T-cell (primary cell): ENCODE results near the gene TMOD2. TPM values are rescaled to one million over a fixed set of nuclear protein-coding genes. Genes with fewer than 3 reads are reported as not detected.

Experiments used
- ATAC-seq, 4 experiments: fragments of 200-7000 bp in 3 of 4; fragments of 150-1000 bp in 1 of 4; cut with Tn5 transposase; replicated peaks in 1 of 4; 1 replicate in 3 of 4; 2 replicates in 1 of 4; pipeline ENCODE4 v1.10.0; 2021; ENCODE audit warnings: moderate library complexity in 3 of 4, mild to moderate bottlenecking in 2 of 4, moderate number of reproducible peaks in 1 of 4
- CTCF ChIA-PET, 2 donors: fragments of 300-600 bp; sonication (Branson Sonifier 250); formaldehyde crosslinking; loops; one replicate each; lab custom pipeline; 2022; ENCODE audit warnings: antibody characterized with exemption in 2 of 2; lab: Charles Lee
- POLR2A ChIA-PET, 2 donors: fragments of 300-600 bp; sonication (Branson Sonifier 250); formaldehyde crosslinking; loops; one replicate each; lab custom pipeline; 2022; ENCODE audit warnings: antibody characterized with exemption in 2 of 2; lab: Charles Lee
- DNase-seq, 35 experiments: peaks; one replicate each; pipeline versions ENCODE4 v3.0.0 to v3.0.0-alpha.2; 2013 to 2023
- H3K27ac ChIP-seq: one replicate; pipeline ENCODE4 v1.5.1; 2013; ENCODE audit warnings: low read length
- H3K27me3 ChIP-seq, 2 experiments: replicated peaks in 1 of 2; 1 replicate in 1 of 2; 2 replicates in 1 of 2; pipeline versions ENCODE4 v1.6.1 to v1.7.0; 2013; ENCODE audit warnings: low read length in 1 of 2, mixed read lengths in 1 of 2; ENCODE audit not compliant: control insufficient read depth in 2 of 2, insufficient read depth in 2 of 2; ENCODE audit errors: extremely low read depth in 1 of 2
- H3K36me3 ChIP-seq, 2 donors: 1 replicate in 1 of 2; 2 replicates in 1 of 2; pipeline versions ENCODE4 v1.6.1 to v1.7.0; 2013; ENCODE audit warnings: low read length in 1 of 2; ENCODE audit not compliant: control insufficient read depth in 2 of 2, insufficient read depth in 1 of 2; ENCODE audit errors: extremely low read depth in 1 of 2
- H3K4me1 ChIP-seq, 2 experiments: 1 replicate in 1 of 2; 2 replicates in 1 of 2; pipeline versions ENCODE4 v1.6.1 to v1.7.0; 2013; ENCODE audit warnings: low read length in 2 of 2, mixed read lengths in 1 of 2; ENCODE audit not compliant: insufficient read depth in 2 of 2, control insufficient read depth in 1 of 2; ENCODE audit errors: extremely low read depth in 1 of 2
- H3K4me3 ChIP-seq, 2 donors: 1 replicate in 1 of 2; 2 replicates in 1 of 2; pipeline versions ENCODE4 v1.5.1 to v1.7.0; 2013; ENCODE audit warnings: mild to moderate bottlenecking in 2 of 2, low read length in 1 of 2, moderate library complexity in 1 of 2; ENCODE audit not compliant: control insufficient read depth in 1 of 2; ENCODE audit errors: extremely low read depth in 1 of 2
- H3K9me3 ChIP-seq: 2 replicates; pipeline ENCODE4 v1.7.0; 2013
- H3K27ac Mint-ChIP-seq, 2 donors: one replicate each; pipeline ENCODE4 v1.8.0; 2020 to 2021; ENCODE audit warnings: mild to moderate bottlenecking in 2 of 2, mixed read lengths in 2 of 2
- H3K27me3 Mint-ChIP-seq, 2 donors: one replicate each; pipeline ENCODE4 v1.8.0; 2021 to 2022; ENCODE audit warnings: mixed read lengths in 2 of 2
- H3K36me3 Mint-ChIP-seq: one replicate; pipeline ENCODE4 v1.8.0; 2021; ENCODE audit warnings: mixed read lengths
- H3K4me1 Mint-ChIP-seq, 3 donors: one replicate each; pipeline ENCODE4 v1.8.0; 2020 to 2022; ENCODE audit warnings: mixed read lengths in 3 of 3, mild to moderate bottlenecking in 1 of 3
- H3K4me3 Mint-ChIP-seq, 3 donors: one replicate each; pipeline ENCODE4 v1.8.0; 2020 to 2022; ENCODE audit warnings: mild to moderate bottlenecking in 3 of 3, mixed read lengths in 3 of 3, moderate library complexity in 3 of 3
- H3K9me3 Mint-ChIP-seq, 3 donors: one replicate each; pipeline ENCODE4 v1.8.0; 2020 to 2022; ENCODE audit warnings: mixed read lengths in 3 of 3
- WGBS: methylation state at CpG from one replicate; pipeline ENCODE4 v1.1.5; 2013; ENCODE audit warnings: missing lambda C conversion rate; ENCODE audit not compliant: insufficient coverage; 5-methylcytosine and 5-hydroxymethylcytosine counted together
- total RNA-seq, 35 experiments: library from RNA in 6 of 35; stranded (reverse) in 6 of 35; fragments of 120-200 nt in 1 of 35; gene quantifications; one replicate each; pipeline versions ENCODE4 v1.2.1 to v1.2.4 and lab custom pipeline; 2013 to 2026

Gene TMOD2
- total RNA-seq (10 to 100 TPM; 10.9 to 17.2 (median 16.8) TPM), total RNA-seq (lab: John Stamatoyannopoulos, UW) (7.9 to 132 (median 26.8) reads per million in 29 experiments)
- total RNA-seq (2013), result 15.7 TPM

DNA sequence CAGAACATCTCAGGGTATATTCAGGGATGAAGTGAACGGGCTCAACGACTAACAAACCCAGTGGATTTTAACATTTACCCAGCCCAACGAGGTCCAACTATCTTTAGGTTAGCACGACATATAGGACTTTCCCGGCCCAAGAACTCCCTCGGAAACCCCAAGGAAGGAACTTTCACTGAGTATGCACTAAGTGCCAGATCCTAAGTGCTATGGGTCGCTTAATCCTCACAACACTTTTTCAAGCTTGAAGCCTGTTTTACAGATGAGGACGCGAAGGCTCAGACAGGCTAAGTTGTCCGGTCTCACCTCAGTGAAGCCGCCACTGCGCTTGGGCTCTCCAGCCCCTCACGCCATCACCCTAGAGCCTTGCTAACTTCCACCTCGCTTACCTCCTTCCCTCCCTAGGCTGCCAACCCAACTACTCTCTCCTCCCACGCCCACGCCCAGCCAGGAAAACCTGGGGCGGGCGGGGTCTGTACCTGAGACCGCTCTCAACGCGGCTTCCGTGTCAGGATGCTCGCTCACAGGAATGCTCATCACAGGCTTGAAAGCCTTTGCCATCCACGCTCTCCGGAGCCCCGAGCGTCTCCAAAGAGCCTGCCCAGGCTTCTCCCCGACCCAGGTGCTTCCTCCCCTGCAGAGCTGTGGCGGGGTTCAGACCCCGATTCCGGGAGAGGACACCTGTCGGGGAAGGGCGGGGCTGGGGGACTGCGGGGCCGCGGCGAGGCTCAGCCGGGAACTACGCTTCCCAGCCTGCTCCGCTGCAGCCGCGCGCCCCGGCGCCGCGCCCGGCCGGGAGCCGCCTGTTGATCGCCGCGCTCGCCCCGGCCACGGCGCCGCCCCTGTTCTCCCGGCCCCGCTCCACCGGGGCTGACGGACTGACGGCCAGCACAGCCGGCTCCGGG is at the start of gene TMOD2:
Gene TMOD2 (plus strand): TSS at position 806 of the 905 bp plus-strand sequence. CDS start 14,845 bp downstream, outside the sequence.
- CTCF ChIA-PET, result interaction anchor here in 1 of 2 donors (0.6 kb wide), 1 partner anchor 74 kb away, joined by 3 read pairs; no protein-coding TSS in a partner anchor
- H3K9me3 Mint-ChIP-seq, result no peaks in the 10 kb centered on the region
- 10% methylated on average over 61 of the region's 65 CpGs for WGBS
- peaks cover 0 to 4% of the 10 kb centered on the region in 2 donors for H3K27me3 Mint-ChIP-seq
- H3K4me3 Mint-ChIP-seq, result peak within 1 kb of the TSS; percentile 84 to 86 (median 84)
- Histone ChIP-seq H3K4me1 (peaks cover 14% of the 10 kb centered on the region in 2 experiments), H3K4me3 (peak within 1 kb of the TSS; percentile 54 to 77), H3K36me3 (no peaks in the 10 kb centered on the region), H3K27me3 (peaks cover 0 to 3% of the 10 kb centered on the region in 2 experiments), H3K27ac (no peak within 1 kb of the TSS), H3K9me3 (no peaks in the 10 kb centered on the region)
- ATAC-seq (peak; percentile 92 to 95 (median 94)), DNase-seq (peak in 25 of 35 experiments; percentile 15 to 65 (median 35))
- H3K4me1 Mint-ChIP-seq, result peaks cover 40 to 53% (median 44%) of the 10 kb centered on the region in 3 donors
- H3K36me3 Mint-ChIP-seq, result peaks cover 10% of the 10 kb centered on the region
- peak within 1 kb of the TSS; percentile 32 to 48 for H3K27ac Mint-ChIP-seq
- POLR2A ChIA-PET, result interaction anchor here in 1 of 2 donors (0.8 kb wide), 1 partner anchor 14 kb away, joined by 12 read pairs; no protein-coding TSS in a partner anchor

DNA sequence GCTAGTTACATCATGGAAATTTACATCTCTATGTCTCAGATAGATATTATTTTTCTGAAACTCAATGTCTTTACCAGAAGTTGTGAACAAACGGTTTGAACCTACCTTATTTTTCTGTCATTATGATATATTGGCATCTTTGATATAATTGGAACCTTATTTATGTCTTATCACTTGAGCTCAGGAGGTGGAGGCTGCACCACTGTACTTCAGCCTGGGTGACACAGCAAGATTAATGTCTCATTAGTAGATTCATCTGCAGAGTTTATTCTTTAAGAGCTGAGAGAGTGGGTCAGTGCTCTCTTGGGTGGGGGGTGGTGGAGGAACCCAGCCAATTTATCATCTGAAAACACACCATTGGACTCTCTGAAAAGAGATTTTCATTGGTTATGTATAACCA is 48.7 kb upstream of the TMOD2 start:
- Histone ChIP-seq H3K4me1 (no peaks in the 10 kb centered on the region), H3K9me3 (no peaks in the 10 kb centered on the region), H3K36me3 (no peaks in the 10 kb centered on the region), H3K27me3 (peaks cover 0 to 6% of the 10 kb centered on the region in 2 experiments), H3K4me3 (no peak overlapping the region), H3K27ac (no peak overlapping the region)
- Mint-ChIP-seq H3K27me3 (peaks cover 3 to 12% of the 10 kb centered on the region in 2 donors), H3K4me1 (no peaks in the 10 kb centered on the region), H3K4me3 (no peak overlapping the region), H3K36me3 (no peaks in the 10 kb centered on the region), H3K27ac (no peak overlapping the region), H3K9me3 (no peaks in the 10 kb centered on the region)
- CTCF ChIA-PET, result interaction anchor here in 1 of 2 donors (0.6 kb wide), 1 partner anchor 64 kb away, joined by 3 read pairs; no protein-coding TSS in a partner anchor
- POLR2A ChIA-PET, result no interaction called here
- no peak for ATAC-seq
- no CpG with 5 or more reads among the region's 1 CpG for WGBS
- DNase-seq, result no peak

- no peak for ATAC-seq
- CTCF ChIA-PET, result no interaction called here
- Mint-ChIP-seq H3K9me3 (no peaks in the 10 kb centered on the region), H3K4me1 (no peaks in the 10 kb centered on the region), H3K27ac (no peak overlapping the region), H3K4me3 (no peak overlapping the region), H3K36me3 (no peaks in the 10 kb centered on the region), H3K27me3 (peaks cover 3 to 4% of the 10 kb centered on the region in 2 donors)
- H3K4me1 ChIP-seq, result no peaks in the 10 kb centered on the region
- H3K36me3 ChIP-seq, result no peaks in the 10 kb centered on the region
- no peak overlapping the region for H3K27ac ChIP-seq
- POLR2A ChIA-PET, result interaction anchor here in 1 of 2 donors (0.5 kb wide), 1 partner anchor 832 kb away, joined by 3 read pairs; no protein-coding TSS in a partner anchor
- 71% methylated on average over 1 of the region's 5 CpGs for WGBS
- no peak for DNase-seq
- peaks cover 0 to 3% of the 10 kb centered on the region in 2 experiments for H3K27me3 ChIP-seq
- no peaks in the 10 kb centered on the region for H3K9me3 ChIP-seq
- no peak overlapping the region for H3K4me3 ChIP-seq
Observed at GRCh38 chr15:51706291-51706690, 45.1 kb upstream of the TMOD2 start.

GRCh38 chr15:51706926-51707608 is 44.3 kb upstream of the TMOD2 start:
- no peak overlapping the region for H3K4me3 Mint-ChIP-seq
- DNase-seq (no peak), ATAC-seq (no peak)
- no peaks in the 10 kb centered on the region for H3K9me3 ChIP-seq
- no peak overlapping the region for H3K4me3 ChIP-seq
- no peak overlapping the region for H3K27ac Mint-ChIP-seq
- peaks cover 3 to 4% of the 10 kb centered on the region in 2 donors for H3K27me3 Mint-ChIP-seq
- H3K27ac ChIP-seq, result no peak overlapping the region
- H3K27me3 ChIP-seq, result no peaks in the 10 kb centered on the region
- no CpG with 5 or more reads among the region's 2 CpGs for WGBS
- H3K36me3 ChIP-seq, result no peaks in the 10 kb centered on the region
- no peaks in the 10 kb centered on the region for H3K36me3 Mint-ChIP-seq
- ChIA-PET POLR2A (no interaction called here), CTCF (no interaction called here)
- no peaks in the 10 kb centered on the region for H3K4me1 ChIP-seq
- H3K4me1 Mint-ChIP-seq, result no peaks in the 10 kb centered on the region
- H3K9me3 Mint-ChIP-seq, result no peaks in the 10 kb centered on the region

GRCh38 chr15:51708013-51708412 is 43.4 kb upstream of the TMOD2 start:
- DNase-seq, result no peak
- Mint-ChIP-seq H3K9me3 (no peaks in the 10 kb centered on the region), H3K27ac (no peak overlapping the region), H3K36me3 (no peaks in the 10 kb centered on the region), H3K27me3 (peaks cover 3 to 4% of the 10 kb centered on the region in 2 donors), H3K4me3 (no peak overlapping the region), H3K4me1 (no peaks in the 10 kb centered on the region)
- H3K4me3 ChIP-seq, result no peak overlapping the region
- POLR2A ChIA-PET, result no interaction called here
- ATAC-seq, result no peak
- CTCF ChIA-PET, result interaction anchor here in 1 of 2 donors (0.7 kb wide), 1 partner anchor 81 kb away, joined by 3 read pairs; no protein-coding TSS in a partner anchor
- H3K36me3 ChIP-seq, result no peaks in the 10 kb centered on the region
- H3K27me3 ChIP-seq, result no peaks in the 10 kb centered on the region
- no peaks in the 10 kb centered on the region for H3K4me1 ChIP-seq
- 100% methylated on average over 2 of the region's 5 CpGs for WGBS
- H3K9me3 ChIP-seq, result no peaks in the 10 kb centered on the region
- H3K27ac ChIP-seq, result no peak overlapping the region

DNA sequence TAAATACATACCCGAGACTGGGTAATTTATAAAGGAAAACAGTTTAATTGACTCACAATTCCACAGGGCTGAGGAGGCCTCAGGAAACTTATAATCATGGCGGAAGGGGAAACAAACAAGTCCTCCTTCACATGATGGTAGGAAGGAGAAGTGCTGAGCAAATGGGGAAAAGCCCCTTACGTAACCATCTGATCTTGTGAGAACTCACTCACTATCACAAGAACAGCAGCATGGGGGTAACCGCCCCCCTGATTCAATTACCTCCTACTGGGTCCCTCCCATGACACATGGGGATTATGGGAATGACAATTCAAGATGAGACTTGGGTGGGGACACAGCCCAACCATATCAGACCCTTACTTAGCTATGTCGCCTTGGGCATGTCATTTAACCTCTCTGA is 42.4 kb upstream of the TMOD2 start:
- no peaks in the 10 kb centered on the region for H3K36me3 Mint-ChIP-seq
- CTCF ChIA-PET, result interaction anchor here in 1 of 2 donors (0.6 kb wide), 2 partner anchors 27 to 486 kb away, joined by 3 to 4 read pairs; no protein-coding TSS in a partner anchor
- H3K36me3 ChIP-seq, result no peaks in the 10 kb centered on the region
- WGBS, result no CpG with 5 or more reads among the region's 5 CpGs
- H3K4me1 ChIP-seq, result no peaks in the 10 kb centered on the region
- H3K9me3 Mint-ChIP-seq, result no peaks in the 10 kb centered on the region
- H3K27ac Mint-ChIP-seq, result no peak overlapping the region
- no peak overlapping the region for H3K4me3 Mint-ChIP-seq
- H3K27ac ChIP-seq, result no peak overlapping the region
- H3K27me3 Mint-ChIP-seq, result peaks cover 3 to 4% of the 10 kb centered on the region in 2 donors
- H3K4me3 ChIP-seq, result no peak overlapping the region
- H3K9me3 ChIP-seq, result no peaks in the 10 kb centered on the region
- no peak for DNase-seq
- no peaks in the 10 kb centered on the region for H3K27me3 ChIP-seq
- no peak for ATAC-seq
- POLR2A ChIA-PET, result no interaction called here
- no peaks in the 10 kb centered on the region for H3K4me1 Mint-ChIP-seq
